ENCODE measurements around the gene SHLD2.
"Not testable (repeated sequence)": the region's sequence is repeated elsewhere in the genome, so short reads cannot be mapped to it uniquely, and the experiment has no call there.

The SHLD2 gene

GRCh38 chr10:87145598-87145997 is 50.6 kb downstream of the SHLD2 start:
- not testable (repeated sequence) for DNase-seq

GRCh38 chr10:87149020-87149609 is 54.1 kb downstream of the SHLD2 start:
- not testable (repeated sequence) for DNase-seq

- DNase-seq: not testable (repeated sequence)
Measured at GRCh38 chr10:87151516-87151915, 56.5 kb downstream of the SHLD2 start.

GRCh38 chr10:87156841-87157240 is 61.8 kb downstream of the SHLD2 start:
- DNase-seq: not testable (repeated sequence)

GRCh38 chr10:87157821-87158220 is 62.8 kb downstream of the SHLD2 start:
- DNase-seq: peak; percentile 85

- not testable (repeated sequence) for DNase-seq
Measured at GRCh38 chr10:87162703-87163293, 67.8 kb downstream of the SHLD2 start.

- DNase-seq: not testable (repeated sequence)
Measured at GRCh38 chr10:87163414-87163813, 68.4 kb downstream of the SHLD2 start.

- not testable (repeated sequence) for DNase-seq
Measured at GRCh38 chr10:87169857-87170256, 74.9 kb downstream of the SHLD2 start.

GRCh38 chr10:87170705-87171104 is 75.7 kb downstream of the SHLD2 start:
- DNase-seq: not testable (repeated sequence)

GRCh38 chr10:87171670-87172069 is 76.7 kb downstream of the SHLD2 start:
- DNase-seq: not testable (repeated sequence)

GRCh38 chr10:87172178-87172577 is 77.2 kb downstream of the SHLD2 start:
- DNase-seq: not testable (repeated sequence)

GRCh38 chr10:87177587-87177986 is 82.6 kb downstream of the SHLD2 start:
- not testable (repeated sequence) for DNase-seq

GRCh38 chr10:87184421-87184820 is 89.4 kb downstream of the SHLD2 start:
- not testable (repeated sequence) for DNase-seq

GRCh38 chr10:87186016-87186415 is 91.0 kb downstream of the SHLD2 start:
- DNase-seq: not testable (repeated sequence)

GRCh38 chr10:87187573-87187972 is 92.6 kb downstream of the SHLD2 start:
- not testable (repeated sequence) for DNase-seq

GRCh38 chr10:87191841-87192240 is 96.8 kb downstream of the SHLD2 start:
- not testable (repeated sequence) for DNase-seq

GRCh38 chr10:87200924-87201323 is 105.9 kb downstream of the SHLD2 start:
- peak; percentile 57 for DNase-seq

- DNase-seq: not testable (repeated sequence)
Measured at GRCh38 chr10:87204801-87205200, 109.8 kb downstream of the SHLD2 start.

- DNase-seq: not testable (repeated sequence)
Measured at GRCh38 chr10:87206922-87207321, 111.9 kb downstream of the SHLD2 start.

- DNase-seq: not testable (repeated sequence)
Measured at GRCh38 chr10:87210309-87210708, 115.3 kb downstream of the SHLD2 start.

GRCh38 chr10:87211848-87212247 is 116.8 kb downstream of the SHLD2 start:
- DNase-seq: peak; percentile 55

- DNase-seq: not testable (repeated sequence)
Measured at GRCh38 chr10:87213150-87213765, 118.3 kb downstream of the SHLD2 start.

GRCh38 chr10:87213806-87214205 is 118.8 kb downstream of the SHLD2 start:
- DNase-seq: not testable (repeated sequence)

GRCh38 chr10:87216120-87216519 is 121.1 kb downstream of the SHLD2 start:
- DNase-seq: not testable (repeated sequence)

All from fibroblast of skin of back (primary cell).